Measurements from ENCODE around the gene PDGFC. TPM values are rescaled to one million over a fixed set of nuclear protein-coding genes. Genes with fewer than 3 reads are reported as not detected.

The PDGFC gene
- total RNA-seq, 2 experiments from 2014 or later, result not detected

DNA sequence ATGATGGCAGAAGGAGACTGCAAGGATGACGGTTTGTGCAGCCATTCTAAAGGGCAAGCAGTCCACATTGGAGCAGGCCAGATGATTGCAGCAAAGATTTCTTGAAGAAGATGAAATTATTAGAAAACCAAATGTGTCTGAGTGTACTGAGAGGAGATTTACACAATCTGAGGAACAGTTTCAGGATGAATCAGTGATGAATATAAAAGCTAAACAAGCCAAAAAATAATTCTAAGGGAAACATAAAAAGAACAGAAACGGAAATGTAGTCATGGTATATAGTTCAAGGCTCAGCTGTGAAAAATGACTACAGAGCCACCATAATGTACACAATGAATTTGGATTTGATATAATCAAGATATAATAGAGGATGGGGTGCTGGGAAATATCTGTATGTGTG lies 168.5 kb downstream of the PDGFC start:
- Mint-ChIP-seq H3K4me3 (no peak overlapping the region), H3K9me3 (ENCODE audit: low read depth) (no peaks in the 10 kb centered on the region), H3K4me1 (no peaks in the 10 kb centered on the region), H3K36me3 (no peaks in the 10 kb centered on the region), H3K27me3 (no peaks in the 10 kb centered on the region), H3K27ac (no peak overlapping the region)
- ATAC-seq (no peak), DNase-seq (no peak)
- CTCF ChIA-PET, result no interaction called here

DNA sequence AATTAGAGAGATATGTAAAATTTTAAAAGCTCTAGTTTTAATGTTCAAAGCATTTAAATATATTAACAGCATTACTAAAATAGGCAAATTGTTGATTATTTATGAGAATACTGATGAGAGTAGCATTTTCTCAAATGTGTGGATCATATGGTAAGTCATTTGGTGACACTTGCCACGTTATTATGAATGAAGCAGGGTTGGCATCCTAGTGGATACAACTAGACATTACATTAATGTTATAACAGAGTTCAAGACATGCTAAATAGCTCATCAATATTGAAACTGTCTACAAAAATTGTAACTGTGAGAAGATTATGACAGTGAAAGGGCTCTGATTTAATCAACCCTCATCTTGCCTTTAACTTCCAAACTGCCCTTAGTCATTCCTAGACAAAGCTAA lies 171.1 kb downstream of the PDGFC start:
- Mint-ChIP-seq H3K36me3 (no peaks in the 10 kb centered on the region), H3K4me3 (no peak overlapping the region)

DNA sequence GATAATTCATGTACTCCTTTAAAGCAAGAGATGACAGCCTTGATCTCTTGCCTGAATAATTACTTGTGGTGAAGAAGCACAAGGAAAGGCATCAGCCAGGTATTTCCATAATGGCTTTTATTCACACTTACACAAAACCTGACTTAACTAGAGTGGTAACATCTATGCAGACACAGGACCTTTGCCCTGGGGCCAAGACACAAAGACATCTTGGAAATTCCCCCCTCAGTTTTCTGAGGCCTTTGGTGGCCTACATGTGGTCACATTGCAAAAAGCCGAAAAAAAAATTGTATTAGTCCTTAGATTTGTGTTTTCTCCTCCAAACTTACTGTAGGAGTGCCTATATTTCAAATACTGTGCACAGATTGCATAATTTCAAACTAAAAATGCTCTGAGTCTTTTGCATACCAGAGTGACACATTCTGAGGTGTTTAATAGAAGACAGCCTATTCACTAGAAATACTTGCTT lies 172.4 kb downstream of the PDGFC start:
- Mint-ChIP-seq H3K36me3 (no peaks in the 10 kb centered on the region), H3K27me3 (no peaks in the 10 kb centered on the region), H3K4me1 (no peaks in the 10 kb centered on the region), H3K9me3 (ENCODE audit: low read depth) (peaks cover 2% of the 10 kb centered on the region), H3K4me3 (no peak overlapping the region), H3K27ac (no peak overlapping the region)
- CTCF ChIA-PET, result no interaction called here
- ATAC-seq, result no peak
- DNase-seq, result no peak

More for the DNA sequence above, 171.1 kb downstream of the PDGFC start:
- no peak overlapping the region for H3K27ac Mint-ChIP-seq
- no peak for DNase-seq
- H3K4me1 Mint-ChIP-seq, result no peaks in the 10 kb centered on the region
- H3K27me3 Mint-ChIP-seq, result no peaks in the 10 kb centered on the region
- CTCF ChIA-PET, result no interaction called here
- H3K9me3 Mint-ChIP-seq (ENCODE audit: low read depth), result peaks cover 2% of the 10 kb centered on the region
- ATAC-seq, result no peak

DNA sequence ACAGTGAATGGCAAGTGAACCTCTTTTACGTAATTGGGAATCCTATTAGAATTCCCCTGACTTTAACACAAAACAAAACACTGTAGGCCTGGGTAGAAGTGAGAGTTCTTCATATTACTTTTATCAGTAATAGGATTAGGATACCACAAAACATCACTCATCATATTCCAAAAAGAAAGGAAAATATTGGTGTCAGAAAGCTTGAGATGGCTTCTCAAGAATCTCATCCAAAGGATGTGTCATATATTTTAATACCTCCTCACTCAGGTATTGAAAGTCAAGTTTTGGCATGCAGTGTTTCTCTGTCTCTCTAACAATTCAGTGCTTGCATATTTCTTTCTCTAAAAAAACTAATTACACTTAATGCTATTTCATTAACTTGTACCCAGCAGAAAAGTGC lies 173.2 kb downstream of the PDGFC start:
- Mint-ChIP-seq H3K4me3 (no peak overlapping the region), H3K4me1 (no peaks in the 10 kb centered on the region), H3K27me3 (no peaks in the 10 kb centered on the region), H3K9me3 (ENCODE audit: low read depth) (peaks cover 2% of the 10 kb centered on the region), H3K36me3 (no peaks in the 10 kb centered on the region), H3K27ac (no peak overlapping the region)
- no peak for DNase-seq
- ATAC-seq, result no peak
- CTCF ChIA-PET, result no interaction called here

DNA sequence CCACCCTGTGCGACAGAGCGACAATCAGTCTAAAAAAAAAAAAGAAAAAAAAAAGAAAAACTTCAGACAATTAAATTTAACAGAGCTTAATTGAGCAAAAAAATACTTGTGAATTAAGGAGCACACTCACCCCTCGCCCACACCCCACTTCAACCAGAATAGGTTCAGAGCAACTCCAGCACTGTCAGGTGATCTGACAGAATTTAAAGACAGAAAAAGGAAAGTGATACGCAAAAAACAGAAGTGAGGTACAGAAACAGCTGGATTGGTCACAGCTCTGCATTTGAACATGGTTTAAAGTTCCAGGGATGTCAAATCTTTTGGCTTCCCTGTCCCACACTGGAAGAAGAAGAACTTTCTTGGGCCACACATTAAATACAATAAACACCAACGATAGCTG lies 174.4 kb downstream of the PDGFC start:
- CTCF ChIA-PET, result no interaction called here
- Mint-ChIP-seq H3K27ac (no peak overlapping the region), H3K4me1 (no peaks in the 10 kb centered on the region), H3K27me3 (no peaks in the 10 kb centered on the region), H3K9me3 (ENCODE audit: low read depth) (peaks cover 2% of the 10 kb centered on the region), H3K36me3 (no peaks in the 10 kb centered on the region), H3K4me3 (no peak overlapping the region)
- ATAC-seq (no peak), DNase-seq (no peak)

DNA sequence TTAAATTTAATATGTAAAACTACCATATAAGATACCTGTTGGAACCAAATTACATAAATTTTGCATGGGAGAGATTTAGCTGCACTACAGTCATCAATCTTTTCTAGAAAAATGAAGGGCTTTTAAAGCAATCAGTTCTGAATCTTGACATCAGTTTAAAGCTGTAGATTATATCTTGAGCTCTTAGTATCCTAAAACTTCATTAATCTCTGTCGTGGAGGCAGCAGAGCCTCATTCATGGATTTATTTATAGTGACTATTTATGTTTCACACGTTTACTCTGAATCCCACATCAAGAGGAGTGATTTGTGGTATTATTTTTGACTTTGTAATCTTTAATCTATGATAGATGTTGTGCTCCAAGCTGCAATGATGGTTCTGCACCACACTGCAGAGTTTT lies 175.9 kb downstream of the PDGFC start:
- Mint-ChIP-seq H3K4me3 (no peak overlapping the region), H3K27ac (no peak overlapping the region), H3K36me3 (no peaks in the 10 kb centered on the region), H3K9me3 (ENCODE audit: low read depth) (peaks cover 2% of the 10 kb centered on the region), H3K27me3 (no peaks in the 10 kb centered on the region), H3K4me1 (no peaks in the 10 kb centered on the region)
- ATAC-seq (no peak), DNase-seq (no peak)
- CTCF ChIA-PET, result no interaction called here

DNA sequence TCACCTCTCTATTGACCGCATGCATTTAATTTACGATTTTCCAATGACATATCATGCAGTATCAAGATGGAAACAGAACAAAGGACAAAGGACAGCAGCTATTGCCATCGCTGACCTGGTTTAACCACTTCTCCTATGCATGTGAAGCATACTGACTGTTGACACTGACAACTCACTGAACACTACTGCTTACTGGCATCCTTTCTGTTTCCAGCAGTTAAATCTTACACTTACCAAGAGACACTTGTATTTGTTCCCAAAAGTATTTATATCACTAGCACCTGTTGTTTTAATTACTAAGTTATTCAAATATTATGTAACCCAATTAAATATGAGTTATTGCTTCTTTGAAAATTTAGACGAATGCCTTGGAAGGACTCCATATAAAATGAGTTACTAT lies 176.7 kb downstream of the PDGFC start:
- H3K36me3 Mint-ChIP-seq, result no peaks in the 10 kb centered on the region
- no peak overlapping the region for H3K4me3 Mint-ChIP-seq
- DNase-seq, result no peak
- CTCF ChIA-PET, result no interaction called here
- H3K27ac Mint-ChIP-seq, result no peak overlapping the region
- no peaks in the 10 kb centered on the region for H3K4me1 Mint-ChIP-seq
- ATAC-seq, result no peak
- H3K9me3 Mint-ChIP-seq (ENCODE audit: low read depth), result peaks cover 2% of the 10 kb centered on the region
- H3K27me3 Mint-ChIP-seq, result no peaks in the 10 kb centered on the region

DNA sequence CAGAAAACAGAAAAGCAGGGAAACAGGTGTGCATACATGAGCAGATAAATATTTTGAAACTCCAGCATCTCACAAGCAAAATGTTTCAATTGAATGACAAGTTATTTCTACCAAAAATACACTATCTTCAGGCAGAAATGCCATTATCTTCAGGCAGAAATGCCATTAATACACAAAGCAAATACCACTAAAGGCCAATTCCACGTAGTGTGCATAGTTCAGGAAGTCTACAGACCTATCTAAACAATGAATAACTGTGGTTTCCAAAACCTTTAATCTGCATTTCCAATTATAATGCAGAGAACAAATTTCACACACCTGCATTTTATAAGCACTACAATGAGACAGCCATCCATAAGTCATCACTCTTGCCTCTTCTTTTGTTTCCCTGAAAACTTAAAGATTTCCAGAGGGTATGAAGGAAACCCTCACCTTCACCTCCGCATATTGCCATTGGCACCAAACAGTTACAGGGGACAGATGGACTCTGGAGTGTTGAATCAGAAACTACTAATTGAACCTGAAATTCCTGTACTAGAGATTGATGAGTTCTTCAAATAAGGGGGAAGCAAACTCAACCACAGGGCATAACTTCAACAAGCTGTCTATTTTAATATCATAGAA lies 179.0 kb downstream of the PDGFC start:
- Mint-ChIP-seq H3K4me1 (no peaks in the 10 kb centered on the region), H3K27me3 (no peaks in the 10 kb centered on the region), H3K36me3 (no peaks in the 10 kb centered on the region), H3K9me3 (ENCODE audit: low read depth) (peaks cover 2% of the 10 kb centered on the region), H3K4me3 (no peak overlapping the region), H3K27ac (no peak overlapping the region)
- CTCF ChIA-PET, result no interaction called here
- ATAC-seq (no peak), DNase-seq (no peak)

DNA sequence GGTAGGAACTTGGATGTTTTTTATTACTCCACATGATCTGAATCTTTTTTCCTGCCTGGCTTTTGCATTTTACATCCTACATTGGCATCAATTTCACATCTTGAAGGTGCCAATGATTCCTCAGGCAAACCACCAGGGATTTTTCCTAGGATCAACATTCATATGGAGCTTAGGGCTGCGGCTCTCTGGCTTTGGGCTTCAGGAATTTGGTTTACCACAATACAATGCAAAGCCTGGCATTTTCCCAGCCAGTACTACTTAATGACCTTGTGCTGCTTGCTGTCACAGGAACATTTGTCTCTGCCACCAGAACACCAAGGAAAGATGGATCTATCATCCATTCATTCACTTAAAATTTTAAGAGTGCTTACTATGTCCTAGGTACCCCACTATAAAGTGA lies 180.7 kb downstream of the PDGFC start:
- Mint-ChIP-seq H3K4me1 (no peaks in the 10 kb centered on the region), H3K27me3 (no peaks in the 10 kb centered on the region), H3K9me3 (ENCODE audit: low read depth) (no peaks in the 10 kb centered on the region), H3K36me3 (no peaks in the 10 kb centered on the region), H3K27ac (no peak overlapping the region), H3K4me3 (no peak overlapping the region)
- DNase-seq (no peak), ATAC-seq (no peak)
- CTCF ChIA-PET, result no interaction called here

DNA sequence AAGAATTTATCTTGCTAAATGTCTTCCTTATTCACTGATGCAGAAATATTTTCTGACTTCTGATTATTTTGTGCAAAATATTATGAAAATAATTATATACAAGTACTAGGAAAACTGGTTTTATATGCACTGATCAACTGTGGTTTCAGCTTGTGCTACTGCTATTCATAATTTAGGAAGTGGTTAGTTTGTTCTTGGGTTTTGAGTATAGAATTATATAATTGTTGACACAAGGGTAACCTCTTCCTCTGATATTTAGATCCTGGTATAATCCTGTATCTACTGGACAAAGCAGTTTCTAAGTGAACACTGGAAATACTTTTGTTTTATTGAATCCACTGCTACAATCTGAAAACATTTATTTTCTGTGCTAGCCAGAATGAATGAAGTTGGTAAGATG lies 182.8 kb downstream of the PDGFC start:
- DNase-seq, result no peak
- Mint-ChIP-seq H3K36me3 (no peaks in the 10 kb centered on the region), H3K4me3 (no peak overlapping the region), H3K4me1 (no peaks in the 10 kb centered on the region), H3K27me3 (no peaks in the 10 kb centered on the region), H3K27ac (no peak overlapping the region), H3K9me3 (ENCODE audit: low read depth) (no peaks in the 10 kb centered on the region)
- no peak for ATAC-seq
- CTCF ChIA-PET, result no interaction called here

DNA sequence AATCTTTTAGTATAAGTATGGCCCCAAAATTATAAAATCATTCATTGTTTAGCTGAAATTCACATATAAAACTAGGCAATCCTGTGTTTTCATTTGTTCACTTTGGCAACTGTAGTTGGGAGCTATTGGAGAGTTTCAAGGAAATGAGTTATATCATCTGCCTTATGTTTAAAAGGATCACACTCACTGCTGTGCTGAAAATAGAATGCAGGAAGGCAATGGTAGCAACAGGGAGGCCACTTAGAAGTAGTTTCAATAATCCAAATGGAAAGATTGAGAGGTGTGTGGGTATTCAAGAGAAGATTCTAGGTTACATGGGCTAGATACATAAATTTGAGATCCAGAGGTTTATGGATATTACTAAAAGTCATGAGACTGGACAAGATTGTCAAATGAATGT lies 184.9 kb downstream of the PDGFC start:
- H3K27me3 Mint-ChIP-seq, result no peaks in the 10 kb centered on the region

DNA sequence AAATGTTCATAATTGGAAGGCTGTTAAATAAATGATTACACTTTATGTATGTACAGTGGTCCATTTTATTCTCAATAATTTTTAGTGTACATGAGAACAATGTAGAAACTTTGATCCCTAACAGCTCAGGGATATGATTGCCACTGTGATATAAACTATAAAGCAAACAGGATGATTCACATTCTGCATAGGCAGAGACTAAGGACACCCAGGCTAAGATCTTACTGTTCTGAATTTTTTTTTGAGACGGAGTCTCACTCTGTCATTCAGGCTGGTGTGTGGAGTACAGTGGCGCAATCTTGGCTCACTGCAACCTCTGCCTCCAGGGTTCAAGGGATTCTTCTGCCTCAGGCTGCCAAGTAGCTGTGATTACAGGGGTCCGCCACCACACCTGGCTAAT lies 186.6 kb downstream of the PDGFC start:
- H3K36me3 Mint-ChIP-seq, result no peaks in the 10 kb centered on the region
- no peaks in the 10 kb centered on the region for H3K4me1 Mint-ChIP-seq
- DNase-seq, result no peak
- H3K9me3 Mint-ChIP-seq (ENCODE audit: low read depth), result peaks cover 2% of the 10 kb centered on the region
- CTCF ChIA-PET, result no interaction called here
- H3K27ac Mint-ChIP-seq, result no peak overlapping the region
- H3K27me3 Mint-ChIP-seq, result no peaks in the 10 kb centered on the region
- no peak overlapping the region for H3K4me3 Mint-ChIP-seq
- no peak for ATAC-seq

More for the DNA sequence above, 184.9 kb downstream of the PDGFC start:
- Mint-ChIP-seq H3K4me3 (no peak overlapping the region), H3K4me1 (no peaks in the 10 kb centered on the region), H3K9me3 (ENCODE audit: low read depth) (peaks cover 2% of the 10 kb centered on the region), H3K36me3 (no peaks in the 10 kb centered on the region), H3K27ac (no peak overlapping the region)
- CTCF ChIA-PET, result no interaction called here
- no peak for DNase-seq
- ATAC-seq, result no peak

DNA sequence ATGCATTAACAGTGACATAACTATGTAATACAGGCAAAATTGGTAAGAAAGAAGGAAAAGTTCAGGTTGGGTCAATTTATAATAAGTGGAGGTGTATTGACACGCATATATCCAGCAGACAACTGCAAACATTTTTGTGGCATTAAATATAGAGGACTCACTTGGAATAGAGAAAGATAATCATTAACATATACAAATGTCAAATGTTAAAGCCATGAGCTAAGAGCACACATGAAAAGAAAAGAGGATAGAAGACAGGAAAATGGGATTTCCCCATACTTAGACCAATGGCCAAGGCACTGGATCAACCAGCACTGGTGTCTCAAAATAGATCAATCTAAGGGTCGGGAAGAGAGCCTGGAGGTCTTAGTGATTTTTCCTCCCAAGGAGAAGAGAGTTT lies 187.6 kb downstream of the PDGFC start:
- peaks cover 2% of the 10 kb centered on the region for H3K9me3 Mint-ChIP-seq (ENCODE audit: low read depth)
- no peaks in the 10 kb centered on the region for H3K4me1 Mint-ChIP-seq
- CTCF ChIA-PET, result no interaction called here
- ATAC-seq (no peak), DNase-seq (no peak)
- no peaks in the 10 kb centered on the region for H3K27me3 Mint-ChIP-seq
- H3K4me3 Mint-ChIP-seq, result no peak overlapping the region
- H3K36me3 Mint-ChIP-seq, result no peaks in the 10 kb centered on the region
- no peak overlapping the region for H3K27ac Mint-ChIP-seq

DNA sequence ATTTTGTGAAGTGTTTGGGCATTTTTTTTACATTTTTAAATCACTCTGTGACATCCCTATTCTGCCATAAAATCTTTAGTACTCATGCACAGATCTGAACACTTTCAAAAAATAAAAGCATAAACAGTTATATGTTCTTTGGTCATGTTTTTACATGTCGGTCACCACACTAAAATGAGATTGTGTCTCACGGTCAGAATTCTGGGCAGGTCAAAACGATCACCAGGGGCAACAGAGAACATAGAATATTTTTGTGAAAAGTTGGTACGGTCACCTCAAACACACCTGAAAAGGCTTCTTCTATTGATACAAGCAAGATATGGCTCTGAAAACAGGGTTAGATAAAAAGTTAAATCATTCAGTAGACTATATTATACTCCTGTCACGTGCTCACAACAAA lies 189.1 kb downstream of the PDGFC start:
- CTCF ChIA-PET, result no interaction called here
- H3K27ac Mint-ChIP-seq, result no peak overlapping the region
- ATAC-seq, result no peak
- no peaks in the 10 kb centered on the region for H3K4me1 Mint-ChIP-seq
- H3K4me3 Mint-ChIP-seq, result no peak overlapping the region
- H3K36me3 Mint-ChIP-seq, result no peaks in the 10 kb centered on the region
- DNase-seq, result no peak
- H3K9me3 Mint-ChIP-seq (ENCODE audit: low read depth), result peaks cover 2% of the 10 kb centered on the region
- no peaks in the 10 kb centered on the region for H3K27me3 Mint-ChIP-seq

DNA sequence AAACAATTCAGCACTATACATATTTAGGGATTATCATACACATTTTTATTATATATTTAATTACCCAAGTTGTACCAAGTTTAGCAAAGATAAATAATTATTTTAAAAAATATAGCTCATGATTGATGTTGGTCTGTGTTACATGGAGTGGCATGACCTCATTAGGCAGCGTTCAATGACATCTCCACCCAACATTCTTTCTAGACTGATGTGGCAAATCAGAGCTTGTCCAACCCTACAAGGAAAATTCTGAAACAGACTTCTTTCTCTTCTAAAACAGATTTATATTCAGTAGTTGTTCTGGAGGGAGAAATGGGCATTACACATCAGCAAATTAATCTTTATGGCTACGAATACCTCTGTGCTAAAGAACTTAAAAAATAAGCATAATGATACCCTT lies 189.7 kb downstream of the PDGFC start:
- CTCF ChIA-PET, result no interaction called here
- no peak overlapping the region for H3K27ac Mint-ChIP-seq
- ATAC-seq, result no peak
- no peak for DNase-seq
- no peaks in the 10 kb centered on the region for H3K4me1 Mint-ChIP-seq
- no peaks in the 10 kb centered on the region for H3K27me3 Mint-ChIP-seq
- H3K9me3 Mint-ChIP-seq (ENCODE audit: low read depth), result peaks cover 2% of the 10 kb centered on the region
- H3K36me3 Mint-ChIP-seq, result no peaks in the 10 kb centered on the region
- H3K4me3 Mint-ChIP-seq, result no peak overlapping the region
